Measurements from ENCODE around the gene ALG14.

DNA sequence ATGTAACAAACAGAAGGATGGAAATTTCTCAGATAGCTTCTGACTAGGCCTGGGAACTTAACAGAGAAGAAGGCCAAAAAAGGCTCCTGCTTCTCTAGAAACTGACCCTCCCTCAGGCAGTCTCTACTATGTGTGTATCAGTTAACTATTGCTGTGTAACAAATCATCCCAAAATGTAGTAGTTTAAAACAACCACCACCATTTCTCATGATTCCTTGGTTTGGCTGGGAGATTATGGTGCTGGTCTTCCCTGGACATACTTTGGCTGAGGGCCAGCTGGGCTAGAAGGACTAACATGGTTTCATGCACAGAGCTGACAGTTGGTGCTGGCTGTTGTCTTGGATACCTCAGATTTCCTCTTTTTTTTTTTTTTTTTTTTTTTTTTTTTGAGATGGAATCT, 119.6 kb downstream of the ALG14 start:
- TF ChIP-seq, protein P1, sequence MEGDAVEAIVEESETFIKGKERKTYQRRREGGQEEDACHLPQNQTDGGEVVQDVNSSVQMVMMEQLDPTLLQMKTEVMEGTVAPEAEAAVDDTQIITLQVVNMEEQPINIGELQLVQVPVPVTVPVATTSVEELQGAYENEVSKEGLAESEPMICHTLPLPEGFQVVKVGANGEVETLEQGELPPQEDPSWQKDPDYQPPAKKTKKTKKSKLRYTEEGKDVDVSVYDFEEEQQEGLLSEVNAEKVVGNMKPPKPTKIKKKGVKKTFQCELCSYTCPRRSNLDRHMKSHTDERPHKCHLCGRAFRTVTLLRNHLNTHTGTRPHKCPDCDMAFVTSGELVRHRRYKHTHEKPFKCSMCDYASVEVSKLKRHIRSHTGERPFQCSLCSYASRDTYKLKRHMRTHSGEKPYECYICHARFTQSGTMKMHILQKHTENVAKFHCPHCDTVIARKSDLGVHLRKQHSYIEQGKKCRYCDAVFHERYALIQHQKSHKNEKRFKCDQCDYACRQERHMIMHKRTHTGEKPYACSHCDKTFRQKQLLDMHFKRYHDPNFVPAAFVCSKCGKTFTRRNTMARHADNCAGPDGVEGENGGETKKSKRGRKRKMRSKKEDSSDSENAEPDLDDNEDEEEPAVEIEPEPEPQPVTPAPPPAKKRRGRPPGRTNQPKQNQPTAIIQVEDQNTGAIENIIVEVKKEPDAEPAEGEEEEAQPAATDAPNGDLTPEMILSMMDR (conservative IDR thresholded peaks at IDR 0.05; ENCODE audit: low read depth, low read length), result no peak
- TF ChIP-seq, protein P2, sequence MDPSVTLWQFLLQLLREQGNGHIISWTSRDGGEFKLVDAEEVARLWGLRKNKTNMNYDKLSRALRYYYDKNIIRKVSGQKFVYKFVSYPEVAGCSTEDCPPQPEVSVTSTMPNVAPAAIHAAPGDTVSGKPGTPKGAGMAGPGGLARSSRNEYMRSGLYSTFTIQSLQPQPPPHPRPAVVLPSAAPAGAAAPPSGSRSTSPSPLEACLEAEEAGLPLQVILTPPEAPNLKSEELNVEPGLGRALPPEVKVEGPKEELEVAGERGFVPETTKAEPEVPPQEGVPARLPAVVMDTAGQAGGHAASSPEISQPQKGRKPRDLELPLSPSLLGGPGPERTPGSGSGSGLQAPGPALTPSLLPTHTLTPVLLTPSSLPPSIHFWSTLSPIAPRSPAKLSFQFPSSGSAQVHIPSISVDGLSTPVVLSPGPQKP (IDR thresholded peaks at IDR 0.05; ENCODE audit: borderline replicate concordance, low read depth, low read length), result no peak
- TF ChIP-seq, protein P3, sequence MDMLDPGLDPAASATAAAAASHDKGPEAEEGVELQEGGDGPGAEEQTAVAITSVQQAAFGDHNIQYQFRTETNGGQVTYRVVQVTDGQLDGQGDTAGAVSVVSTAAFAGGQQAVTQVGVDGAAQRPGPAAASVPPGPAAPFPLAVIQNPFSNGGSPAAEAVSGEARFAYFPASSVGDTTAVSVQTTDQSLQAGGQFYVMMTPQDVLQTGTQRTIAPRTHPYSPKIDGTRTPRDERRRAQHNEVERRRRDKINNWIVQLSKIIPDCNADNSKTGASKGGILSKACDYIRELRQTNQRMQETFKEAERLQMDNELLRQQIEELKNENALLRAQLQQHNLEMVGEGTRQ (IDR thresholded peaks at IDR 0.05; ENCODE audit: low read depth, low read length), result no peak
- TF ChIP-seq FOS (IDR thresholded peaks at IDR 0.05; ENCODE audit: low read depth, low read length), result no peak
- no peak for TF ChIP-seq POLR2A (IDR thresholded peaks at IDR 0.05; ENCODE audit: low read depth, low read length)
